ENCODE data around the gene SUMF1.

- TF ChIP-seq CTCF (IDR thresholded peaks at IDR 0.05) = no peak
- no peak for TF ChIP-seq POLR2A (IDR thresholded peaks at IDR 0.05)
These were observed 9.4 kb upstream of the SUMF1 start for GRCh38 chr3:4476496-4476895.
